ENCODE measurements around the gene SFR1.
"Not testable (repeated sequence)": the region's sequence is repeated elsewhere in the genome, so short reads cannot be mapped to it uniquely, and the experiment has no call there.

SFR1 gene

DNA sequence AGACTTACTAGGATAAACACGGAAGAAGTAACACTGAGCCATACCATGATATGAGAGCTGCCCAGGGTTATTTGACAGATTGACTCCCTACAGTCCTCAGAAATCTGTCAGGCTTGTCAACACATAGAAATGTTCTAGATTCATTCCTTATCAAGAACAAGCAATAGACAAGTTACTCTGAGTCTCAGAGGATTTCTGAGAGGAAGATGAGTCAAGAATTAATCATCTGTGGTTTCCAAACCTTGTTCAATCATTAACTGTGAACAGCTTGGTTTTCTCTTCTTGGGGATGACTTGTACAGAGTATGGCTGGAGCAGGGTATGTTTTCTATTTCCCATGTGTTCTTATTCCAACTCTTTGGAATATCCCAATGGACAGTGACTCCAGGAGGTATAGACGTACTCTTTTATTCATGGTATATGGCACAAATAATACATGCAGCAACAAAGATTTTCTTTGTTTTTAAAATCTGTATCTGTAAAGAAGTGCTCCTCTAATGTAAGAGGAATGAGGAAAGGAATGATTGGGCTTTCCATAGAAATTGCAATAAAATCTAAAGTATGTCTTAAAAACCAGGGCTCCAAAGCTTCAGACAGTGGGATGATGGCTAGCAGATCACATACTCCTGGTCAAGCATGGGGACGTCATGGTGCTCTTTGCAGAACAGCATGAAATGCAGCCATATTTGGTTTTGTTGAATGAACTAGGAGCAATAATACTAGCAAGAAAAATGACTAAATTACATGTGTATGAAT, 11.9 kb upstream of the SFR1 start:
- DNase-seq = no peak

- DNase-seq = no peak
Observed at GRCh38 chr10:104113376-104113956, 8.5 kb upstream of the SFR1 start.

DNA sequence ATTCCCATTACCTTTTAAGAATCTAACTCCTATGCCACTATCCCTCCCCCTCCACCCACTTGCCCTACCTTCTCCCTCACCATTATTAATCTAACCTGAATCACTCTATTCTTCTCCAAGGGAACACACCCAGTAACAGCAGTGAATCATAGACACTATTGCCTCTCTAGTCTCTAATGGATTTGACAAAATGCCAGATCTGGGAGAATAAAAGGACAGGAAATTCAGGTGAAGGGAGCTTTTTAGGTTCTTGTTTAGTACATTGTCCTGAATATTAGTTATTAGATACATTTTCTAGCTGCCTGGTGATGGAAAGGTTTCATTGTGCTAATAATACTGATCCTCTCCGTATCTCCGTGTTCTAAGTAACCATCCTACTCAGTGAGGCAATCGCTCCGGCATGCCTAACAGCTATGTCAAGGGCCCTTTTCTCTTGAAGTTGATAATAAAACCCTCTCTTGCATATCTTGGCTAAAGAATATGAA, 4.1 kb upstream of the SFR1 start:
- DNase-seq = no peak

DNA sequence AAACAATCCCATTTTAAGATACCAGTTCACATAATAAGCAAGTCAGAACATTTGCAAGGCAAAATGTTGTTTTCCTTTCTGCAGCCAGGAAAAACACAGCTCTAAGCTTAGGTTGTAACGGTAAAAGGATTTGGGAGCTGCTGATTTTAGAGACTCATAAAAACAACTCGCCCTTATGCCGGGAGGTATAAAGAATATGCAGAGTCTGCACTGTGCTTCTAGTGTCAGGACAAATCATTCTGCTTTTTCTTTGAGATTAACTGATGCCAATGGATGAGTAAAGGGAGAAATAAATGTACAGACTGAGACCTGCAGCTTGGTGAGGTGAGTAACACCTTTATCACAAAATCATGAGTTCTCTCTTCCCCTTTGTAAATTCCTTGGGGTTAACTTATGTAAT, 2.0 kb upstream of the SFR1 start:
- DNase-seq = no peak

DNA sequence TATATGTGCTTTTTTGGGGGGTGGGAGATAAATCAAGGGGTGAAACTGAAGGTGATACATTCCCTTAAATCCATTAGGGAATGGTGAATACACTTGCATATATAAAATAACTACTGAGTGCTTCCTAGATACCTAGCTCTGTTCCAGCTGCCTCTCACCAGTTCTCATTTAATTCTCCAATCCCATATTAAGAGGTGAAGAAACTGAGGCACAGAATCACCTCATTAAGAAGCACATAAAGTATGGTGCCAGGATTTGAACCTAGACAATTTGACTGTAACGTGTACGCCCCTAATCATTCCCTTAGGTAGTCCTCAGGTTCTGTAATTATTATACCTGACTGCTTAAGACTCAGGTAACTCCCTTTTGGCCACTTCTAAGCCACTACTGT, 1.5 kb upstream of the SFR1 start:
- DNase-seq = no peak

DNA sequence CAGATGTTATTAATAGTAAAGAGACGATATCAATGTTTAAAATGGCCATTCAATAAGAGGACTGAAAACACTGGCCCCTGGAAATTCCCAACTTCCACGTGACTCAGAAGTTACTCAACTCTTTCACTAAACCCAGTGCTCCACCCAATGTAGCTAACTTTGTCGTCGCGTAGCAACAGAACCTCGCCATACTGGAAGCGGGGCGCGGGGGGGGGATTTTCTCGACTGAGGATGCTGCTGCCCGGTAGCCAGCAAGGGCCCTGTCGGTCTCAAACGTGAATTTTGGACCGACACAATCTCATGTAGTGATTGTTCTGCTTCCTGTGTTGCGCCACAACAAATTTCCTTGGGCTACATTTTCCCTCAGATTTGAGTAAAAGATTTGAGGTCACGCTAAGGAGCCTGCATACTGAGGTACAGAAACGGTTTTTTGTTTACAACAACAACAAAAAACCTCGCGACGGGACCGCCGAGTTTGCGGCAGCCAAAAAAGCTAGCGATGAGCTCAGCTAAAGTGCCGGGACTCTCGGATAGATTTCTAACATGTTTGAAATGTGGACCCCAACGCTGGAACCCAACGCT, 977 bp upstream of the SFR1 start:
- DNase-seq = peak; percentile 11

DNA sequence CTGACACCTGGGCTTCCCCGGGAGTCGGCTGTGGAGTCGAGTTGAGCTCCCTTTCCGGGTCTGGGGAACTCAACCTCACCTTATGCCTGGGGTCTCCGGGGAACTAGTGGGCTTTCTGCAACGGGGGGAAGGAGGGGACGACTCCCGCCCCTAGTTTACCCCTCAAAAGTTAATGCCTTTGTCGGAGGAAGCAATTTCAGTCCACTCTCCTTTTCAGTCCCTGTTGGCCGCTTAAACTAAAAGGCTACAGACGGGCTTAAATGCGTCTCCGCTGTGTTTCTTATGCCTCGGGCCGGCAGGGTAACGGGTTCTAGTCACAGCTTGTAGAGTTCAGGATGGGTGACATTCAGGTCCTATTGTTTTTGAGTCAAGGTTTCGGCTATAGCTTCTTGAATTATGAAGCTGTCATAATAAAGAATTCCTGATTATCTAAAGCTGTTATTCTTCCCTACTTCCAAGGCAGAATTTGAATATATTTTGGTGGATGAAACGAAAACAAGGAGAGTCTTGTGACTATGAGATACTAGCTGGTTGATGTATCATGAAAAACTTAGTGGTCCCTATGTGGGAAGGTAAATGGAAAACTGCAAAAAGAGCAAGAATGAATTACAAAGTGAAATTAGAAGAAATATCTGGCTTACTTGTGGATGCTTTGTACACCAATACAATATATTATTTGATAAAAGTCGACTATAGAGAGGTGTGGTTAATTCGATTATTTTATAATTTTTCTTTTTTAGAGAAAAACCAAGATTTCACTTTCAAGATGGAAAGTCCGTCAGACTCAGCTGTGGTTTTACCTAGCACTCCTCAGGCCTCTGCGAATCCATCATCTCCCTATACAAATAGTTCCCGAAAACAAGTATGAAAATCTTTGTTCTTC, 495 bp downstream of the SFR1 start:
- DNase-seq = no peak

DNA sequence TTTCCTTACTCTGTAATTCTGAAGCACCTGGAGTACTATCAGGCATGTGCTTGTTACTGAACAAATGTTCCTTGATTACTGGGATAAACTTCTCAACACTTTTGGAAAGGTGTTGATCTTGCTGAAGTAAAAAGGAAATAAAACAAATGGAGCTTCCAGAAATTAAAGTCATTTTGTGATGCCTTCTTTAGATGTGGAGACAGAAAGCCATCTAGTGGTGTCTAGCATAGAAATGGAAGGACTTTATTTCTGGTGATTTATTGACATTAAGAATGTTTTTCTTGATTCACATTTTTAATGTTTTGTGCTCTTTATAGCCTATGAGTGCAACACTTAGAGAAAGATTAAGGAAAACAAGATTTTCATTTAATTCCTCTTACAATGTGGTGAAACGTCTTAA, 1.4 kb downstream of the SFR1 start:
- DNase-seq = no peak

DNA sequence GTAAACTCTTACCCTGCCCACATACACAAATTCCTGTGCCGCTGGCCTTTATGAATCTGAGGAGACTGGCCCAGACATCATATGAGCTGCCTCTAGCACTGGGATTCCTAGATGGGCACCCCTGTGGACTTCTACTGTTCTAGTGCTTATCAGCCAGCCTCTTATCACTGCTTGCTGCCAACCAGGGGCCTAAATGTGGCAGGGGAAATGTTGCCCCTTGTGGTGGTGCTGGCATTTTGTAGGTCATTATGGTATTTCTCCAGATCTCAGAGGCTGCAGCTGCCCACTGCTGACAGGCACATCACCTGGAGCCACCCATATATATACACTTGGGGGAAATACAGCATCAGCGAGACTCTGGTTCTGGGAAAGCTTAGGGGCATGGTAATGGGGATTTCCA, 5.4 kb downstream of the SFR1 start:
- no peak for DNase-seq

- no peak for DNase-seq
Observed at GRCh38 chr10:104128214-104128613, 6.2 kb downstream of the SFR1 start.

DNA sequence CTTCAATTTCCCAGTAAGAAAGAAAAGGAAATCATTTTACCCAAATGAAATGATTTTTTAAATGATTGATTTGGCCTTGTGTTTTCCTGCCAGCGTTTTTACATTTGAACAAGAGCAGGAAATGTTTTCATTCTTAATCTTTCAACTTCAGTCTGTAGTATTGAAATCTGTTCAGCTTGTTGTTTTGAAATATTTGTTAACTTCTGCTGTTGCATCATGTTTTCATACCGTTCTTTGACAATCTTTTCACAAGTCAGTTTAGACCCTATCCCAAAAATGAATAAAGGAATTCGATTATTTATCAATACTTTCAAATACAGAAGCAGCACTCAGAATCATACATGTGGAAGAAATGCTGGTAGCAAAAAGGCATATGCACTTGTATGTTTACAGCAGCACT, 8.1 kb downstream of the SFR1 start:
- DNase-seq = no peak

GRCh38 chr10:104138131-104138530, 16.2 kb downstream of the SFR1 start:
- DNase-seq = no peak

DNA sequence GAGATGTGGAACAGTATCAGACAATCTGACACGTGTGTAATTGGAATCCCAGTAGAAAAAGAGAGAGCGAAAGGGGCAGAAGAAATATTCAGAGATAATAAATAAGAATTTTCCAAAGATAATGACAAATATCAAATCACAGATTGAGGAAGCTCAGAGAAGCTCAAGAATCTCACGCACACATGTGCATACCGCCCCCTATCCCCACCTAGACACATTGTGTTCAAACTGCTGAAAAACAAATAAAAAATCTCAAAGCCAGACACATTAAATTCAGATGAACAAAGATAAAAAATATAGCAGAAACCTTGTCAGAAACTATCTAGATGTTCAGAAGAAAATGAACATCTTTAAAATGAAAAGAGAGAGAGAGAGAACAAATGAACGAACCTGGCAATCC, 17.2 kb downstream of the SFR1 start:
- no peak for DNase-seq

- DNase-seq = no peak
Observed at GRCh38 chr10:104142081-104142480, 20.1 kb downstream of the SFR1 start.

DNA sequence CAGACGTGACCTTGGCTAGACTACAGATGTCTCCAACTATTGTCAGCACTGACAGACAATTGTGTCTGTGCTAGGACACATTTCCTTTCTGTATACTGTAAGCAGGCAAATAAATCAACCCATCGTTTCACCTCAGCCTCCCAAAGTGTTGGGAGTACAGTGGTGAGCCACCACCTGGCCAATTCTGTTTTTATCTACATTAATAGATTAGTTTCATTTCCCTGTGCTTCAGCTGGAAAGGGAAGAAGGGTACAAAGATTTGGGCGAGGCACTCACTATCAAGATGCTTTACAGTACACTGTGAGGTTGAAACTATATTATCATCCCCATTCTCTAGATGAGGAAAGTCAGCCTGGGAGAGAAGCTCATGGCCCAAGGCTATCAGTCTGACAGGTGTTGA, 21.9 kb downstream of the SFR1 start:
- no peak for DNase-seq

DNA sequence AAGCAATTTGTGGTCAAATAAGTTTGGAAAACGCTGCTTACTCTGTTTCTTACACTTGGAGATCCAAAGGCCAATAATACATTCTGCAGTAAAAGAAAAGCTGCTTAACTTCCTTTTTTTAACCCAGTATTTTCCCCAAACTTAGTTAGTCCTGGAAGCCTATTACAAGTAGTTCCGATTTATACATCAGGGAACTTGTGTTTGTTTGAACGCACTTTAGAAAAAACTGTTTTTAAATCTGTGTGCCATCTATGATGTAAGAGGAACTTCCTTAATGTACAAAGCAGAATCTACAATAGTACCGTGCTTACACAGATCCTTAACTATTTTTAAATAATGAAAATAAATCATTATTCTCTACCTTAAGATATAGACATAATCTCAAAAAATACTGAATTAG, 23.0 kb downstream of the SFR1 start:
- no peak for DNase-seq

- DNase-seq = peak; percentile 90
Observed at GRCh38 chr10:104146882-104147281, 24.9 kb downstream of the SFR1 start.

GRCh38 chr10:104150139-104150538, 28.2 kb downstream of the SFR1 start:
- DNase-seq = no peak

DNA sequence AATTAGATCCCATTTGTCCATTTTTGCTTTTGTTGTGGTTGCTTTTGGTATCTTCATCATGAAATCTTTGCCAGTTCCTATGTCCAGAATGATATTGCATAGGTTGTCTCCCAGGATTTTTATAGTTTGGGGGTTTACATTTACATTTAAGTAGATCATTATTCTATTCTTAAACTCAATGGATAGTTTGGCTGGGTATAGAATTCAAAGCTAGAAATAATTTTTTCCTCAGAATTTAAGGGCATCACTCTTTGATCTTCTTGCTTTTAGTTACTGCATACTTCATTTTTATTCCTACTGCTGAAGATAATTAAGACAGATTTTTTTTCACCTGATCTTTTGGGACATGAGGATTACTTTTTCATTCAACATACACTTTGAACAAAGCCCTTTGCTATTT, 29.8 kb downstream of the SFR1 start:
- DNase-seq = no peak

DNA sequence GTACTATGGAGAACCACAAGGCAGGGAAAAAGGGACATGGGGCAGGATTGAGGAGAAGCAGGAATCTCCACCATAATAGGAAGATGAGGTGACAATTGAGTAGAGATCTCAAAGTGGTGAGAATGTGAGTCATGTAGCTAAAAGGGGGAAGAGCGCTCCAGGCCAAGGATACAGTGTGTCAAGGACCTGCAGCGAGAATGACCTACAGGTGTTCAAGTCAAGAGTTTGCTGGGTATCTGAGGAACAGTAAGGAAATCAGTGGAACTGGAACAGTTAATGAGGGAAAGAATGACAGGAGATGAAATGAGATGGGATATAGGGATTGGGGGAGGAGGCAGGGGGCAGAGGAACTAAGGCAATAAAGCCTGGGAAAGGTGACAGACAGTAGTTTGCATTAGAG, 33.6 kb downstream of the SFR1 start:
- DNase-seq = no peak

DNA sequence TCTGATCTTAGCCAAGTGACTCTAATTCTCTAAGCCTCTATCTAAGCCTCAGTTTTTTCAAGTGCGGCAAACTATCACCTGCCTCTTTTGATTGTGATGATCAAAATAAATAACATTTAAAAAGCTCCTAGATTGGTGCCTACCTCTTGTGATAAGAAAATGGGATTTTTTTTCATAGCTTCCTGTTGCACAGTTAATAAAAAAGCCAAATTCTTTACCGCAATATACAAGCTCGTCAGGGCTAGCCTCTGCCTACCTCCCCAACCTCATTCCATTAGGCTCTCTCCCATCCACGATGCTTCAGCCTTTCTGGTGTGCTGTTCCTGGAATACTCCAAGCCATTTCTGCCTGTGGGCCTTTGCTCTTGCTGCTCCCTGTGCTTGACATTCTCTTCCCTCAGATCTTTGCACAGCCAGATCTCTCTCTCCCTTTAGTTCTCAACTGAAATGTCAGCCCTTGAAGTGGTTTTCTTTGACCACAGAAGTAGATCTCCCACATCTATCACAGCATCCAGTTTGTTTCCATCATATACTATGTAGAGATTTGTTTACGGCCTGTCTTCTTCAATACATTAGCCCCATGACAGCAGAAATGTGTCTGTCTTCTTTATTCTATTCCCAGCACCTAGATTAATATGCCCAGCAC, 48.8 kb downstream of the SFR1 start:
- DNase-seq = no peak

- DNase-seq = not testable (repeated sequence)
Observed at GRCh38 chr10:104174136-104174535, 52.2 kb downstream of the SFR1 start.
